T-helper 1 cell treated with Interleukin-12 subunit alpha and Interleukin-12 subunit beta and Interleukin-4 antibody, amounts not matched to agents 30 ng/mL and 1 ng/mL, for 36 hours (primary cell): ENCODE data around the gene ELFN1. TPM values are rescaled to one million over a fixed set of nuclear protein-coding genes. Genes with fewer than 3 reads are reported as not detected.

ENCODE experiments used
- intact Hi-C: fragments of 100-400 bp; cut with micrococcal nuclease; formaldehyde crosslinking; loops from one replicate; pipeline ENCODE4 v1.15.1; 2024
- total RNA-seq: library from RNA; stranded (reverse); gene quantifications from 2 replicates; pipeline ENCODE4 v1.2.3, GENCODE V29; 2022

Gene ELFN1
- total RNA-seq, 1 donor from 2014 or later, result 0.17 TPM

DNA sequence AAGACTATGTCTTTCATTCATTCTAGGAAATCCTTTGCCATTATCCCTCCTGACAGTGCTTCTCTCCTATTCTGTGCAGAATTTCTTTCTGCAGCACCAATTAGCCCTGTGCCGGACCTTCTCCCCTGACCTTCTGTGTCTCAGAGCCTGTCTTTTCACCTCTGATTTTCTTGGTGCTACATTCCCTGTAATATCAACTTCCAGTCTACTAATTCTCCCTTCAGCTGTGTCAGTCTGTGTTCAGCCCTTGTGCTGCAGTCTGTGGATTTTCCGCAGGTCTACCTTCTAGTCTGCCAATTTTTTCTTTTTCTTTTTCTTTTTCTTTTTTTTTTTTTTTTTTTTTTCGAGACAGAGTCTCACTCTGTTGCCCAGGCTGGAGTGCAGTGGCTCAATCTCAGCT is 115.8 kb downstream of the ELFN1 start:
- intact Hi-C loops, result no loop called here

DNA sequence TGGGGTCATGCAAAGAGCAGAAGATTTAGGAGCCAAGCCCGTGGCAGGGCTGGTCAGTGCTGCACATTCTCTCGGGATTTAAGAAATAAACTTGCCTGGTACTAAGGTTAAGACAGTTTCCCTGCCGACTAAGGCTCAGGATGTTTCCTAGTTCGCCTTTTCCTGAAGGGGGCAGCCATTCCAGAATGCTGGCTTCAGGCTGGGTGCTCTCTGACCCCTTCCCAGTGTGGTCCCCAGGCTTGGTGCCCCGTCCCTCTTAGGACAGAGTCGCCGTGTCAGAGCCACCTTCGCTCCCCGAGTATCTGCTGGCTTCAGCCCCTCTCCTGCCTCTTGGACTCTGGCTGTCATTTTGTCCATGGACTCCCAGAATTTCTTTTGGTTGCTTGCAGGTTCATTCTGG is 117.2 kb downstream of the ELFN1 start:
- intact Hi-C loops, result no loop called here

DNA sequence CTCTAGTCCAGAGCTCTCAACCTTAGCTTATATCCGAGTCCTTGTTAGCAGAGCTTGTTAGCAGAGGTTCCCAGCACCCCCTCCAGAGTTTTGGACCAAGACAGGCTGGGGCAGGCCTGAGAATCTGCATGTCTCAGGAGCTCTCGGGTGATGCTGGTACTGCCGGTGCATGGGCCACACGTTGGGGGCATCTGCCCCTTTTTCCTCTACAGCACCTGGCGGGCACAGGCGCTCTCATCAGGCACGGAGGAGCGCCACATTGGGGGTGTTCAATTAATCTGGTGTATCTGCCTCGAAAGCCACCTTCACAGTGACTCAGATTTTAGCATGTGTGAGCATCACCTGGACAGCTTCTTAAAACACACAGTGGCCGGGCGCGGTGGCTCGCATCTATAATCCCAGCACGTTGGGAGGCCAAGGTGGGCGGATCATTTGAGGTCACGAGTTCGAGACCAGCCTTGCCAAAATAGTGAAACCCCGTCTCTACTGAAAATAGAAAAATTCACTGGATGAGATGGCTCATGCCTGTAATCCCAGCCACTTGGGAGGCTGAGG is 117.7 kb downstream of the ELFN1 start:
- intact Hi-C loops, result no loop called here

DNA sequence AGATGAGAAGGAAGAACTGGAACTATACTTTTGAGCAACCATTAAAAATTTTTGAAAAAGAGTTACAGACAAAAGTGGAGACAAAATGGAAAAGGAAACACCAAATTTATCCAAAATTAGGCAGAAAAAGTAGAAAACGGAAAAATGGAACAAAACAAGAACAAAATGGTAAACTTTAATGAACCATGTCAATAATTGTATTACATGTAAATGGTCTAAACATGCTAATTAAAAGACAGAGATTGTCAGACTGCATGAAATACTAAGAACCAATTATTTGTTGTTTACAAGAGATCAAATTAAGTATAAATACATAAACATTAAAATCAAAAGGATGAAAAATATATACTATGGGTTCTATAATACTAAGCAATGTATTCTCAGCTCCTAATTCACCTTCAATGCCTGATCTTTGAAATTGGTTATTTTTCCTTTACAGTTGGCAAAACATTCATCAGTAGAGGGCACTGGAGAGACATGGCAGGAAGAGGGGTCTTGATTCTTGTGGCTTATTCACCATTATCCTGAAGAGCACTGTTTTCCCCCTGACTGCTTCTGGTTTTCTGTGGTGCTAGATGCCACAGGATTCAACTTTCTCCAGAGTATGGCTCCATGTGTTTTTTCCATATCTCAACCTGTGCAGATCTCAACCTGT is 124.9 kb downstream of the ELFN1 start:
- intact Hi-C loops, result loop anchor here (1.0 to 2.0 kb wide), 2 partner anchors 414 to 553 kb away; no protein-coding TSS in a partner anchor

Other genes with a start within 250 kb of the ELFN1 start
- 0.88 and 2.5 TPM in 2 replicates for gene MICALL2, start 210.8 kb upstream of the ELFN1 start, total RNA-seq
- 80.9 and 90.5 TPM in 2 replicates for gene INTS1, start 165.9 kb upstream of the ELFN1 start, total RNA-seq
- 29.2 and 31.6 TPM in 2 replicates for gene MAFK, start 139.6 kb upstream of the ELFN1 start, total RNA-seq
- not detected in 2 replicates for gene TMEM184A, start 114.1 kb upstream of the ELFN1 start, total RNA-seq
- gene PSMG3, start 100.2 kb upstream of the ELFN1 start, total RNA-seq, result 29.3 and 33.7 TPM in 2 replicates